MCF 10A (cell line): ENCODE data around the gene CD69. TPM values are rescaled to one million over a fixed set of nuclear protein-coding genes. Genes with fewer than 3 reads are reported as not detected.
"Not testable (repeated sequence)": the region's sequence is repeated elsewhere in the genome, so short reads cannot be mapped to it uniquely, and the experiment has no call there.

Source experiments
- BruUV-seq: library from RNA; stranded (reverse); fragments of 400-500 nt; replicated peaks from 2 replicates; lab custom pipeline; 2021; lab: Mats Ljungman, UMichigan
- CTCF ChIA-PET: fragments of 300-600 bp; sonication (Branson Sonifier 250); formaldehyde crosslinking; extraction: SDS; loops from one replicate; lab custom pipeline; 2021; ENCODE audit warnings: antibody characterized with exemption, inconsistent platforms; lab: Yijun Ruan, JAX
- POLR2A ChIA-PET: fragments of 300-600, 350-650 bp; sonication (Branson Sonifier 250); formaldehyde crosslinking; extraction: SDS; loops from one replicate; lab custom pipeline; 2020; ENCODE audit warnings: antibody characterized with exemption, inconsistent platforms; lab: Yijun Ruan, JAX
- DNase-seq: peaks from one replicate; pipeline ENCODE4 v3.0.0-alpha.2; 2018; ENCODE audit not compliant: unreplicated experiment
- H3K27ac Mint-ChIP-seq: one replicate; pipeline ENCODE4 v1.8.0; 2022; ENCODE audit warnings: mild to moderate bottlenecking, low read depth, mixed read lengths; ENCODE audit not compliant: unreplicated experiment
- H3K27me3 Mint-ChIP-seq: one replicate; pipeline ENCODE4 v1.8.0; 2022; ENCODE audit warnings: mixed read lengths; ENCODE audit not compliant: insufficient read depth, unreplicated experiment
- H3K36me3 Mint-ChIP-seq: one replicate; pipeline ENCODE4 v1.8.0; 2022; ENCODE audit warnings: mild to moderate bottlenecking, moderate library complexity, mixed read lengths; ENCODE audit not compliant: insufficient read depth, unreplicated experiment
- H3K4me1 Mint-ChIP-seq: one replicate; pipeline ENCODE4 v1.8.0; 2022; ENCODE audit warnings: mixed read lengths; ENCODE audit not compliant: insufficient read depth, unreplicated experiment
- H3K4me3 Mint-ChIP-seq: one replicate; pipeline ENCODE4 v1.8.0; 2022; ENCODE audit warnings: mild to moderate bottlenecking, moderate library complexity, mixed read lengths; ENCODE audit not compliant: unreplicated experiment
- H3K9me3 Mint-ChIP-seq: one replicate; pipeline ENCODE4 v1.8.0; 2022; ENCODE audit warnings: mixed read lengths; ENCODE audit not compliant: unreplicated experiment
- intact Hi-C: fragments of 100-400 bp; cut with micrococcal nuclease; formaldehyde crosslinking; loops from 2 replicates; pipeline ENCODE4 v1.14.1; 2022
- total RNA-seq: library from RNA; stranded (reverse); gene quantifications from 2 replicates; pipeline ENCODE4 v1.2.3, GENCODE V29; 2022
- TF ChIP-seq, protein P1 (sequence below): fragments of 200-600 bp; IDR thresholded peaks from one replicate; pipeline ENCODE4 v1.8.0; 2022; ENCODE audit warnings: antibody characterized with exemption, mild to moderate bottlenecking; ENCODE audit not compliant: unreplicated experiment

The CD69 gene
- total RNA-seq, 1 experiment from 2014 or later = not detected

DNA sequence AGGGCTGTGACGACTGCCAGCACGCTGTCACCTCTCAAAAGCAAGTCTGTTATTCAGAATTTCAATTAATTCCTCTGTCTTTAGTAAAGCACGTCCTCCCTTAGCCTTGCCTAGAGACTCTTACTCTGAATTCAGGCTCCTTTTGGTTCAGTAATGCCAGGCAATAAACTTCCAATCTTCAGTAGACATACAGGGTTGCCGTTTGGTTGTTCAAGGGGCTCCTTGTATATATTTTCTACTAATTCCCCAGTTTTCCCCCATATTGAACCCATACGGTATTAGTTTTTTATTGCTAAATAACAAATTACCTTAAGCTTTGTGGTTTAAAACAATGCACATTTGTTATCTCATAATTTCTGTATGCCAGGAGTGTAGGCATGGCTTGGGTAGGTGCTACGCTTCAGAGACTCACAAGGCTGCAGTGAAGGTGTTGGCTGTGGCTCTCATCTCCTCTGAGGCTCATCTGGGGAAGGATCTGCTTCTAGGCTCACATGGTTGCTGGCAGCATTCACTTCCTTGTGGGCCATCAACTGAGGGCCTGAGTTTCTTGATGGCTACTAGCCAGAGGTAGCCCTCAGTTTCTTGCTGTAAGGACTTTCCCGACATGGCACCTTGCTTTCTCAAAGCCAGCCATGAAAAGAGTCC lies 20.5 kb downstream of the CD69 start:
- BruUV-seq = no TSS peak
- TF ChIP-seq, protein P1, sequence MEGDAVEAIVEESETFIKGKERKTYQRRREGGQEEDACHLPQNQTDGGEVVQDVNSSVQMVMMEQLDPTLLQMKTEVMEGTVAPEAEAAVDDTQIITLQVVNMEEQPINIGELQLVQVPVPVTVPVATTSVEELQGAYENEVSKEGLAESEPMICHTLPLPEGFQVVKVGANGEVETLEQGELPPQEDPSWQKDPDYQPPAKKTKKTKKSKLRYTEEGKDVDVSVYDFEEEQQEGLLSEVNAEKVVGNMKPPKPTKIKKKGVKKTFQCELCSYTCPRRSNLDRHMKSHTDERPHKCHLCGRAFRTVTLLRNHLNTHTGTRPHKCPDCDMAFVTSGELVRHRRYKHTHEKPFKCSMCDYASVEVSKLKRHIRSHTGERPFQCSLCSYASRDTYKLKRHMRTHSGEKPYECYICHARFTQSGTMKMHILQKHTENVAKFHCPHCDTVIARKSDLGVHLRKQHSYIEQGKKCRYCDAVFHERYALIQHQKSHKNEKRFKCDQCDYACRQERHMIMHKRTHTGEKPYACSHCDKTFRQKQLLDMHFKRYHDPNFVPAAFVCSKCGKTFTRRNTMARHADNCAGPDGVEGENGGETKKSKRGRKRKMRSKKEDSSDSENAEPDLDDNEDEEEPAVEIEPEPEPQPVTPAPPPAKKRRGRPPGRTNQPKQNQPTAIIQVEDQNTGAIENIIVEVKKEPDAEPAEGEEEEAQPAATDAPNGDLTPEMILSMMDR = no peak
- H3K4me3 Mint-ChIP-seq = peak overlapping the region; percentile 71
- POLR2A ChIA-PET = interaction anchor here (1.1 to 1.3 kb wide), 2 partner anchors 15 to 92 kb away, joined by 4 read pairs; no protein-coding TSS in a partner anchor
- no peaks in the 10 kb centered on the region for H3K36me3 Mint-ChIP-seq
- intact Hi-C loops = no loop called here
- DNase-seq = no peak
- peak overlapping the region; percentile 69 for H3K27ac Mint-ChIP-seq
- H3K9me3 Mint-ChIP-seq = no peaks in the 10 kb centered on the region
- no peaks in the 10 kb centered on the region for H3K27me3 Mint-ChIP-seq
- H3K4me1 Mint-ChIP-seq = peaks cover 8% of the 10 kb centered on the region
- CTCF ChIA-PET = interaction anchor here (0.7 to 3.7 kb wide), 3 partner anchors 9 to 409 kb away, joined by 4 to 28 read pairs (median 22); no protein-coding TSS in a partner anchor

DNA sequence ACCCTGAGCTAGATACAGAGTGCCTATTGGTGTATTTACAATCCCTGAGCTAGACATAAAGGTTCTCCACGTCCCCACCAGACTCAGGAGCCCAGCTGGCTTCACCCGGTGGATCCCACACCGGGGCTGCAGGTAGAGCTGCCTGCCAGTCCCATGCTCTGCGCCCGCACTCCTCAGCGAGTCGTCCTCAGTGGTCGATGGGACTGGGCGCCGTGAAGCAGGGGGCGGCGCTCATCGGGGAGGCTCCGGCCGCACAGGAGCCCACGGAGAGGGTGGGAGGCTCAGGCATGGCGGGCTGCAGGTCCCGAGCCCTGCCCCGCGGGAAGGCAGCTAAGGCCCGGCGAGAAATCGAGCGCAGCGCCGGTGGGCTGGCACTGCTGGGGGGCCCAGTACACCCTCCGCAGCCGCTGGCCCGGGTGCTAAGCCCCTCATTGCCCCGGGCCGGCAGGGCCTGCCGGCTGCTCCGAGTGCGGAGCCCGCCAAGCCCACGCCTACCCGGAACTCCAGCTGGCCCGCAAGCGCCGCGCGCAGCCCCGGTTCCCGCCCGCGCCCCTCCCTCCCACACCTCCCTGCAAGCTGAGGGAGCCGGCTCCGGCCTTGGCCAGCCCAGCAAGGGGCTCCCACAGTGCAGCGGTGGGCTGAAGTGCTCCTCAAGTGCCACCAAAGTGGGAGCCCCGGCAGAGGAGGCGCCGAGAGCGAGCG lies 21.1 kb downstream of the CD69 start:
- CTCF ChIA-PET = interaction anchor here (0.6 to 3.7 kb wide), 2 partner anchors 10 to 1631 kb away, joined by 3 to 28 read pairs; no protein-coding TSS in a partner anchor
- H3K4me1 Mint-ChIP-seq, BruUV-seq, H3K27me3 Mint-ChIP-seq, H3K36me3 Mint-ChIP-seq, H3K9me3 Mint-ChIP-seq, DNase-seq, intact Hi-C loops: not testable (repeated sequence)
- POLR2A ChIA-PET = interaction anchor here (1.3 kb wide), 1 partner anchor 92 kb away, joined by 4 read pairs; no protein-coding TSS in a partner anchor
- peak overlapping the region; percentile 71 for H3K4me3 Mint-ChIP-seq
- H3K27ac Mint-ChIP-seq = peak overlapping the region; percentile 69

DNA sequence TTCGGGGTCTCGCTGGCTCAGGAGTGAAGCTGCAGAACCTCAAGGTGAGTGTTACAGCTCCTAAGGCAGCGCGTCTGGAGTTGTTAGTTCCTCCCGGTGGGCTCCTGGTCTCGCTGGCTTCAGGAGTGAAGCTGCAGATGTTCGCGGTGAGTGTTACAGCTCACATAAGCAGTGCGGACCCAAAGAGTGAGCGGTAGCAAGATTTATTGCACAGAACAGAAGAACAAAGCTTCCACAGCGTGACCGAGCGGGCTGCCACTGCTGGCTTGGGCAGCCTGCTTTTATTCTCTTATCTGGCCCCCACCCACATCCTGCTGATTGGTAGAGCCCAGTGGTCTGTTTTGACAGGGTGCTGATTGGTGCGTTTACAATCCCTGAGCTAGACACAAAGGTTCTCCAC lies 21.8 kb downstream of the CD69 start:
- H3K36me3 Mint-ChIP-seq, H3K27me3 Mint-ChIP-seq, H3K27ac Mint-ChIP-seq, BruUV-seq, DNase-seq, H3K4me1 Mint-ChIP-seq, H3K9me3 Mint-ChIP-seq, intact Hi-C loops: not testable (repeated sequence)
- ChIA-PET CTCF (interaction anchor here (0.6 to 3.7 kb wide), 2 partner anchors 10 to 1631 kb away, joined by 3 to 28 read pairs; no protein-coding TSS in a partner anchor), POLR2A (interaction anchor here (1.3 kb wide), 1 partner anchor 91 kb away, joined by 4 read pairs; no protein-coding TSS in a partner anchor)
- H3K4me3 Mint-ChIP-seq = peak overlapping the region; percentile 31

DNA sequence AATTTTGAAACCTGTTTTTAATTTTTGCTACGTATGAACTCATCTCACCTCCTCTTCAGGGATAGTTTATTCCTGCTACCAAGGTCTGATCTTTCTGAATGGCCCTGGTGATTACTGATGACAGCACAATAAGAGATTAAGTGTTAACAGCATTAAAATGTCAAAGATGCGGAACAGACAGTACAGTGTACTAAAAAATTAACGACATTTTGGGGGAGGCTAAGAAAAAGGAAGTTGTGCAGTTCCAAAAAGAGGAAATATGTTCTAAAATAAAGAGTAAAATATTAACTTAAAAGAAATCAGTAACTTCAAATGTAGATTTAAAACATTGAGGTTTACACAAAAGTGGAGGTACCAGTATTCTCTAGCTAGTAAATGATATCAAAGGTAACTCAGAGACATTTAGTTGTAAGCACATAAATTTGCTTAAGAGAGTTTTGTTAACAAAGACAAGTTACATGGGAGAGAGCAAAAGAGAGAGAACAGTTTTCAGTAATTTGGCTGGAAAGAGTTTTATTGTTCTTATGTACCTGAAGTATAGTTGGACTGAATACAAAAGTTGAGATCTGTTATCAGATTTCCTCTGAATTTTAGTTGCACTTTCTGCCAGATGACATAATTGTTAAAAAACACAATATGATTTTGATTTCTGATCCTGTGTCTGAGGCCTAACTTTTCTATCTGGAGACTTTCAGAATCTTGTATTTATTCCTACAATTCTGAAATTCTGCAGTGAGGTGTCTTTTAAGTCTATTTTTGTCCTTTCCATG lies 23.6 kb downstream of the CD69 start:
- TF ChIP-seq, protein P1 = no peak
- intact Hi-C loops = no loop called here
- Mint-ChIP-seq H3K27me3 (no peaks in the 10 kb centered on the region), H3K9me3 (no peaks in the 10 kb centered on the region), H3K36me3 (no peaks in the 10 kb centered on the region), H3K4me3 (no peak overlapping the region), H3K27ac (no peak overlapping the region), H3K4me1 (peaks cover 8% of the 10 kb centered on the region)
- ChIA-PET CTCF (interaction anchor here (3.7 kb wide), 1 partner anchor 12 kb away, joined by 28 read pairs; no protein-coding TSS in a partner anchor), POLR2A (no interaction called here)
- no TSS peak for BruUV-seq
- DNase-seq = no peak
